Gastrocnemius medialis (tissue), 4 donors: ENCODE measurements around the gene MXI1. TPM values are rescaled to one million over a fixed set of nuclear protein-coding genes. Genes with fewer than 3 reads are reported as not detected.

ENCODE experiments used
- ATAC-seq, 2 donors: fragments of 150-250 bp; one replicate each; pipeline ENCODE4 v1.9.1; 2016
- DNase-seq, 2 donors: peaks; one replicate each; pipeline ENCODE4 v3.0.0-alpha.2; 2019
- H3K27ac ChIP-seq, 4 donors: fragments of 200-600 bp; sonication (generic); 1 replicate in 1 of 4; 2 replicates in 3 of 4; pipeline ENCODE4 v1.5.1; 2016 to 2018; ENCODE audit warnings: mild to moderate bottlenecking in 2 of 4, moderate library complexity in 1 of 4
- H3K27me3 ChIP-seq, 3 donors: fragments of 200-600 bp; sonication (generic) in 2 of 3; 1 replicate in 1 of 3; 2 replicates in 2 of 3; pipeline versions ENCODE4 v1.5.1 to v1.6.0; 2016 to 2019; ENCODE audit warnings: mild to moderate bottlenecking in 1 of 3, moderate library complexity in 1 of 3
- H3K36me3 ChIP-seq, 2 donors: fragments of 200-600 bp; sonication (generic) in 1 of 2; one replicate each; pipeline ENCODE4 v1.5.1; 2017 to 2018
- H3K4me1 ChIP-seq, 2 donors: fragments of 200-600 bp; sonication (generic) in 1 of 2; one replicate each; pipeline ENCODE4 v1.5.1; 2016 to 2017; ENCODE audit warnings: mild to moderate bottlenecking in 2 of 2
- H3K4me3 ChIP-seq, 4 donors: fragments of 200-600 bp; sonication (generic) in 3 of 4; 1 replicate in 1 of 4; 2 replicates in 3 of 4; pipeline ENCODE4 v1.5.1; 2016 to 2019; ENCODE audit warnings: mild to moderate bottlenecking in 2 of 4
- H3K9me3 ChIP-seq, 3 donors: fragments of 200-600 bp; sonication (generic) in 2 of 3; 1 replicate in 1 of 3; 2 replicates in 2 of 3; pipeline ENCODE4 v1.5.1; 2016 to 2019
- POLR2A ChIP-seq, 2 donors: fragments of 450-650 bp; IDR thresholded peaks; one replicate each; pipeline ENCODE4 v1.6.1; 2017; ENCODE audit warnings: antibody characterized with exemption in 2 of 2, mild to moderate bottlenecking in 2 of 2, moderate library complexity in 2 of 2
- in situ Hi-C, 4 donors: fragments of 200-750 bp; cut with MboI; loops; one replicate each; pipeline versions ENCODE4 v1.15.0 to v1.8.0; 2017; ENCODE audit warnings: low sequenced_read_pairs in 4 of 4
- intact Hi-C: fragments of 100-400 bp; cut with DNase I; formaldehyde crosslinking; loops from one replicate; pipeline ENCODE4 v1.15.1; 2023; ENCODE audit warnings: low total_unique reads
- total RNA-seq, 4 donors: library from RNA; depleted of rRNA; stranded (reverse); fragments of >200 nt; gene quantifications; one replicate each; pipeline versions ENCODE4 v1.1.0 to v1.2.3, GENCODE V29; 2016
- TF ChIP-seq, protein P1 (sequence below), 5 experiments: fragments of 450-650 bp in 3 of 5; fragments of 200-600 bp in 2 of 5; sonication (generic) in 2 of 5; IDR thresholded peaks in 4 of 5; conservative IDR thresholded peaks in 1 of 5; 1 replicate in 4 of 5; 2 replicates in 1 of 5; pipeline ENCODE4 v1.5.1; 2016 to 2019; ENCODE audit warnings: antibody characterized with exemption in 5 of 5, mild to moderate bottlenecking in 3 of 5, moderate library complexity in 3 of 5

MXI1 gene
- total RNA-seq, 4 donors from 2014 or later, result 35.9 to 67.8 (median 53.9) TPM

DNA sequence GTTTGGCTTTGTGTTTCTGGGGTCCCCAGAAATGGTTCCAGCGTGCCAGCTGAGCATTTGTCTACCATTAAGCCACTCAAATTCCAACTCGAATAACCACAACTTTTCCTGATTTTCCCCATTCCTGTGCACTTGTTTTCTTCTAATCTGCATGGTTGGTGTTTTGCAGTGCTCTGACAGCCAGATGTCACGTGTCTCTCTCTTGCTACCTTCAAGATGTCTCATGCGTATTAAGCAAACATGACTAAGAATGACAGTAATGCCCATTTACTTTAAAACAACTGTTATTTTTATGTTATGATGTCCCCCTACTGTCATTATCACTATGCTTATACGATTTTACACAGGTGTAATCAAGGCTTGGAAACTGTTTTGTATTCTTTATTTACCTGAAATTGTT lies 35.2 kb upstream of the MXI1 start:
- Histone ChIP-seq H3K36me3 (no peaks in the 10 kb centered on the region), H3K27me3 (peaks cover 21 to 35% (median 23%) of the 10 kb centered on the region in 3 donors), H3K27ac (no peak overlapping the region), H3K4me1 (peaks cover 10% of the 10 kb centered on the region in 2 donors), H3K9me3 (no peaks in the 10 kb centered on the region), H3K4me3 (no peak overlapping the region)
- TF ChIP-seq POLR2A (IDR thresholded peaks at IDR 0.05), result no peak
- TF ChIP-seq, protein P1, sequence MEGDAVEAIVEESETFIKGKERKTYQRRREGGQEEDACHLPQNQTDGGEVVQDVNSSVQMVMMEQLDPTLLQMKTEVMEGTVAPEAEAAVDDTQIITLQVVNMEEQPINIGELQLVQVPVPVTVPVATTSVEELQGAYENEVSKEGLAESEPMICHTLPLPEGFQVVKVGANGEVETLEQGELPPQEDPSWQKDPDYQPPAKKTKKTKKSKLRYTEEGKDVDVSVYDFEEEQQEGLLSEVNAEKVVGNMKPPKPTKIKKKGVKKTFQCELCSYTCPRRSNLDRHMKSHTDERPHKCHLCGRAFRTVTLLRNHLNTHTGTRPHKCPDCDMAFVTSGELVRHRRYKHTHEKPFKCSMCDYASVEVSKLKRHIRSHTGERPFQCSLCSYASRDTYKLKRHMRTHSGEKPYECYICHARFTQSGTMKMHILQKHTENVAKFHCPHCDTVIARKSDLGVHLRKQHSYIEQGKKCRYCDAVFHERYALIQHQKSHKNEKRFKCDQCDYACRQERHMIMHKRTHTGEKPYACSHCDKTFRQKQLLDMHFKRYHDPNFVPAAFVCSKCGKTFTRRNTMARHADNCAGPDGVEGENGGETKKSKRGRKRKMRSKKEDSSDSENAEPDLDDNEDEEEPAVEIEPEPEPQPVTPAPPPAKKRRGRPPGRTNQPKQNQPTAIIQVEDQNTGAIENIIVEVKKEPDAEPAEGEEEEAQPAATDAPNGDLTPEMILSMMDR (IDR thresholded peaks at IDR 0.05 in 4 of 5, conservative IDR thresholded peaks at IDR 0.05 in 1 of 5), result no peak
- ATAC-seq (no peak), DNase-seq (no peak)
- intact Hi-C loops (no loop called here), in situ Hi-C loops (no loop called here)

GRCh38 chr10:110174201-110174600 lies 33.2 kb upstream of the MXI1 start:
- no peak overlapping the region for H3K27ac ChIP-seq
- H3K4me3 ChIP-seq, result no peak overlapping the region
- peaks cover 7 to 17% (median 12%) of the 10 kb centered on the region in 3 donors for H3K27me3 ChIP-seq
- peaks cover 0 to 6% of the 10 kb centered on the region in 2 donors for H3K4me1 ChIP-seq
- no peak for DNase-seq
- no peak for ATAC-seq
- in situ Hi-C loops, result no loop called here
- intact Hi-C loops, result no loop called here
- H3K9me3 ChIP-seq, result no peaks in the 10 kb centered on the region
- H3K36me3 ChIP-seq, result no peaks in the 10 kb centered on the region
- TF ChIP-seq, protein P1 (IDR thresholded peaks at IDR 0.05 in 4 of 5, conservative IDR thresholded peaks at IDR 0.05 in 1 of 5), result no peak

GRCh38 chr10:110174816-110175215 lies 32.6 kb upstream of the MXI1 start:
- intact Hi-C loops (no loop called here), in situ Hi-C loops (no loop called here)
- no peak for DNase-seq
- no peaks in the 10 kb centered on the region for H3K36me3 ChIP-seq
- no peaks in the 10 kb centered on the region for H3K9me3 ChIP-seq
- peaks cover 5 to 10% (median 10%) of the 10 kb centered on the region in 3 donors for H3K27me3 ChIP-seq
- H3K4me3 ChIP-seq, result no peak overlapping the region
- peaks cover 0 to 6% of the 10 kb centered on the region in 2 donors for H3K4me1 ChIP-seq
- no peak overlapping the region for H3K27ac ChIP-seq
- ATAC-seq, result no peak
- TF ChIP-seq POLR2A (IDR thresholded peaks at IDR 0.05), result no peak
- TF ChIP-seq, protein P1 (IDR thresholded peaks at IDR 0.05 in 4 of 5, conservative IDR thresholded peaks at IDR 0.05 in 1 of 5), result no peak

GRCh38 chr10:110175406-110175805 lies 32.0 kb upstream of the MXI1 start:
- Histone ChIP-seq H3K27me3 (peaks cover 5 to 7% (median 5%) of the 10 kb centered on the region in 3 donors), H3K4me3 (no peak overlapping the region), H3K9me3 (no peaks in the 10 kb centered on the region), H3K27ac (no peak overlapping the region), H3K36me3 (no peaks in the 10 kb centered on the region), H3K4me1 (peaks cover 0 to 4% of the 10 kb centered on the region in 2 donors)
- in situ Hi-C loops, result no loop called here
- DNase-seq (no peak), ATAC-seq (no peak)
- TF ChIP-seq, protein P1 (IDR thresholded peaks at IDR 0.05 in 4 of 5, conservative IDR thresholded peaks at IDR 0.05 in 1 of 5), result no peak
- no peak for TF ChIP-seq POLR2A (IDR thresholded peaks at IDR 0.05)
- intact Hi-C loops, result no loop called here
